Left renal pelvis (tissue), 4 donors: ENCODE results near the gene SEC61G. TPM values are rescaled to one million over a fixed set of nuclear protein-coding genes. Genes with fewer than 3 reads are reported as not detected.

ENCODE experiments used
- DNase-seq, 4 donors: peaks; one replicate each; pipeline ENCODE4 v3.0.0-alpha.2; 2013; ENCODE audit warnings: low read depth in 4 of 4, low spot score in 3 of 4
- polyA plus RNA-seq, 4 donors: library from polyadenylated mRNA; unstranded; fragments of 120-200 nt; gene quantifications; one replicate each; pipeline ENCODE4 v1.2.1, GENCODE V29; 2013; ENCODE audit not compliant: insufficient read length in 4 of 4

Gene SEC61G
- 100 to 1,000 TPM; 167 to 210 (median 187) TPM for polyA plus RNA-seq

DNA sequence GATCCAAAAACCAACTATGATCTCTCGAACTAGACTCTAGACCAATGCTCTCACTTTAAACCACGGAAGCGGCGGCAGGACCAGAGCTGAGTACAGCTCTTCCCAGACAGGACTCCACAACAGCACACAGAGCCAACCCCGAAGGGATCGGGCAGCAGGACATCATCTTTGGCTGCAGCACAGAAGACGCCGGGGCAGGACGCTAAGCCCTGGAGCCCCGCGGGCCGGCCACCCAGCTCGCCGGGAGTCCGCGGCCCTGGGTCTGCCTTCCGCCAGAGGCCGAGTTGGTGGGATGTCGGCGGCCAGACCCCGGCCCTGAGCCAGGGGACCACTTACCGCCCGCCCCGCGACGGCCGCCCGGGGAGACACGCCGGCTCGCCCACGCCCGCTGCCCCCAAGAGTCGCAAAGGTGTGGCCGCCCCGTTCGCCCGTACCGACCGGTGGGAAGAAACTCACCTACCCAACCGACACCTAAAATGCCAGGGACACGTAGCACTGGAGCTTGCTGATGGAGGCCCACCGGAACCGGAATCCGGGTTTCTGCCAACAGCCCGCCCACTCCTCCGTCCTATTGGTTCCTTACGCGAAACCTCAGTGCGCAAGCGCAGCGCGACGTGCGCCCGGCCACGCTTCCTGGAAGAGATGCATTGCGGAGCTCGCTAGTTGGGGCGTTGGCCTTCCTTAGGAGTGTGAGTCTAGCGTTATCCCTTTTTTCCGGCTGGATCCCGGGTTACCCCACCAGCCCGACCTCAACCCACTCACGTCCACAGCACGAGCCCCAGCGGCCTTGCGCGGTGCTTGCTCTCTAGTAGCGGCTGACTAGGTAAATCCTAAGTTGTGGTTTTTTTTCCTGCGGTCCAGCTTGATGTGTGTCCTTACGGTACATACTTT is at the start of gene SEC61G:
TSS of gene SEC61G (minus strand) at position 510 of the 891 bp plus-strand sequence. CDS start 1,623 bp downstream, outside the sequence.
- DNase-seq: peak; percentile 92 to 95 (median 94)

DNA sequence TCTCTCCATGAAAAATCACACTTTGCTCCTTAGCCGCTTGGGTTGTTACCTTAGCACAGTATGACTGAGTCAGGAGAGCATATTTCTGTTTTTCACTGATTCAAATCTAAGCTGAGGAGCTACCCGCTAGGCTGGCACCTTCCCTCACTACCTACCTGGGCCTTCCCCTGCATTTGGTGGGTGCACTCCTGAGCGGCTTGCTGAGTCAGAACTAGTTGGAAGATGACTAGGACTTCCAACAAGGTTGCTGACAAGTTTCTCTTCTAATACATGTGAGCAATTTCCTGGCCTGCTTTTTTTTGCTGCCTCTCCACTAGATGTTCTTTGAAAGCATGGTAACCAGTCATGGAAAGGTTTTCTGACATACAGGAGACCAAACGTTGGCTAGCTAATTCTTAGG is 43.8 kb upstream of the SEC61G start:
- DNase-seq: no peak

DNA sequence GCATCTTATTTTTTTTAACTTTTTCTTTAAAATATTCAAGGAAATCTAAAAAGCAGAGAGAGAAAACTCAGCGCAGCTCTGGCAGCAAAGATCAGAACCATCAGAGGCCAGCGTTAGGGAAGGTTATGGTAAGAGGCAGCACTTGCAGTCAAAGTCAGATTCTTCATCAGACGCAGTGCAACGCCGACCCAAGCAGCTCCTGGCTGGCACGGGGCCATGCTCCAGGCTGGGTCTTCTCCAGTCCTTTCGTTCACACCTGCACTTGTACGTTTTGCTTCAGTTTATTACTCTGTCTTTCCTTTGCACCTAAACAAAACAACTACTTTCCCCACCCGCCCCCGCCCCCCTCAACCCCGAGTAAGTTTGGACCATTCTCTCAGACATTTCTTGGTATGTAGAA is 43.1 kb upstream of the SEC61G start:
- no peak for DNase-seq

DNA sequence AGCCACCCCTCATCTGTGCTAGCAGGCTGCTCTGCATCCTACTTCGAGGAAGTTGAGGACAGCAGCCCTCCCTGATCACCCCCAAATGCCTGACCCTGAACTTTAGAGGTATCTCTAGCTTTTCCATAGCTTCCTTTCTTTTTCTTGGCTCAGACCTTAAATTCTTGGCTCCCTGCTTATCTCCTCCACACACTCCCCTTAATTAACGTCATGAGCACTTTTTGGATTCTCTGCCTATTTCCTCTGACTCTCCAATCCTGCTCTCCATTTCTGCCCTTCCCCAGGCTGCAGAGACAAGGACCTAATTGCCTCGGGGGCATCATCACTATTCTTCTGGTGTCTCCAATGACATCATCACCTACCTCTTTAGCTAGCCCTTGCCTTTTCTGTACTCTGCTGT is 40.8 kb upstream of the SEC61G start:
- DNase-seq: no peak

DNA sequence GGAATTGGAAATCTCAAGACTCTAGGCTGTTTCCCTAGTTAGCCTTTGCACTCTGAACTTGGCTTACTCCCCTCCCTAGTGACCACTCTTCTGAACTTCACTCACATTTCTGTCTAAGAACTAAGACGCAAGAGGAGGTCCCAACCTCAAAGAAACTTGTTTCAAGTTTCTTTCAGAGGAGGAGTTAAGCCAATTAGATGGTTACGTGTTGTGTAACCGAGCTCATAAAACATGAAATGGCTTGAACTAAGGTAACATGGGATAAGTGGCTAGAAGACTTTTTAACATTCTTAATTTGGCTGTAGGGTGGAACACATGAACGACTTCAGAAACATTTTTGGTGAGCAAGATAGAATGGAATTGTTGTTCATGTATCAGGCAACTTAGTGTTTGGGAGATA is 39.5 kb upstream of the SEC61G start:
- no peak for DNase-seq

DNA sequence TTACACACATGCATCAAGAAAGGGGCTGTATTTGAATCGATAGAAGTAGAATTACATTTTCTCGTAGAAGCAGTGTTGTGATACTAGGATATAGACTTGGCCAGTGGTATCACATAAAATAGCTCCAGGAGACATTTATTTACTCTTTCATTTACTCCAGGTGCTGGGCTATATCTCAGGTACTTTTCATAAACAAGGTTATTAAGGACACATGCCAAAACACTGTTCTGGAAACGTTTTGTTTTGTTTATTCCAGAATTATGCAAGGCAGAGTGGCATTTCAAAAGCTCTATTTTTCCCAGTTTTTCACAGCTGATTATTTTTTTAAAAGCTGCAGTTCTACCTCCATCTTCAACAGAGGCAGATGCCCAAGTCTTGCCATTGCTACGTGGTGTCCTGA is 37.8 kb upstream of the SEC61G start:
- no peak for DNase-seq

DNA sequence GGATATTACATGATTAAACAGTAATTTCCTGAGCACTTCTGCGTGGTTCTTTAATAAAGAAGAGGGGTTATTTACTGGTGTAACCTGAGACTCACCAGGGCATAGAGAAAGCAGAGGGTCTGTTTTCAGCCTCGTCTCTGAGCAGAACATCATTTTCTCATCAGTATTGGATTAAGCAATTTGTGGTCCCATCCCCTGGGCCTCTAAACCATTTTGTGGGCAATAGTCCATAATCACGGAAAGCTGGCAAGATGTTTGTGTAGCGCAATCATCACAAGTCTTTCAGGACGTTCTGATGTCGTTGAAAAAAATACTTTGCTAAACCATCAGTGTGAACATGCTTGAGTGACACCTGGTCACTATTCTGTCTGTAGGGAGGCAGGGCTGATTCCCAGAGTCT is 37.1 kb upstream of the SEC61G start:
- no peak for DNase-seq

DNA sequence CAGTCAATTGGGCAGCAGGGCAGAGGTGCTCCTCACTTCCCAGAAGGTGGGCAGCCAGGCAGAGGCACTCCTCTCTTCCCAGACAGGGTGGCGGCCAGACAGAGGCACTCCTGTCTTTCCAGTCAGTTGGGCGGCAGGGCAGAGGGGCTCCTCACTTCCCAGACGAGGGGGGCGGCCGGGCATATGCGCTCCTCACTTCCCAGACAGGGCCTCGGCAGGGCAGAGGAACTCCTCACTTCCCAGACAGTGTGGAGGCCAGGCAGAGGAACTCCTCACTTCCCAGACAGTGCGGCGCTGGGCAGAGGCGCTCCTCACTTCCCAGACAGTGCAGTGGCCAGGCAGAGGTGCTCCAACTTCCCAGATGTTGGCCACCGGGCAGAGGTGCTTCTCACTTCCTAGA is 33.4 kb upstream of the SEC61G start:
- no peak for DNase-seq

DNA sequence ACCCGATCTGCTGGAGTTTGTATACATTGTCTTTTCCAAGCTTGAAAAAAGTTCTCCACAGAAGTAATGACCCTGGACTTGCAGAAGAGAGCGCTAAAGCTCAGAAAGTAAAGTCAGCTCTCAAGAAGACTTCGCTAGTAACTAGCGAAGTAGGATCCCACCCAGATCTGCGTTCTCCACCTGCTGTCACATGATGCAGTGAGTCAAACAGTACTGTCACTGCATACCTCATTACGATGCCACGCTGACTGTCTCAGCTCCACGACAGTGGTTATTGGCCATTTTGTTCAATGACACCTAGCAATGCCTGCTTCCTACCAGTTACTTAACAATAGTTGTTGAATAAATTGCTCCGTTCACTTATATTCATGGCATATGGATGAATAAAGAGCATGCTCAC is 29.7 kb upstream of the SEC61G start:
- peak in 2 of 4 donors; percentile 42 to 51 for DNase-seq

DNA sequence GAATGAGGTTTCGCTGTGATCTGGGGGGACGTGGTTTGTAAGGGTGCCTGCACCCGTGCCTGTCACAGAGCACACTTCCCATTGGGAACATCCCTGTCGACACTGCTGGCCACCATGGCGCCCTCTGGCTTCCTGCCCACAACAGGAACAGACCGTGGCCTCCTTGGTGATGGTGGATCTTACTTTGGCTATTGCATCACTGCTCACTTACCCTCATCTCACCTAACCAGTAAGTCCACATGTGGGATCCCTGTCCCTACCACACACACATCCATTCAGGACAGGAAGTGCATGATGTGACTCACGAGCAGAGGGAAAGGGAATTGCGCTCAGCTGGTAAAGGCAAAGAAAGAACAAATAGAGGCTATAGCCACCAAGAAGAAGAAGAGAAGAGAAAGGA is 26.2 kb upstream of the SEC61G start:
- no peak for DNase-seq

DNA sequence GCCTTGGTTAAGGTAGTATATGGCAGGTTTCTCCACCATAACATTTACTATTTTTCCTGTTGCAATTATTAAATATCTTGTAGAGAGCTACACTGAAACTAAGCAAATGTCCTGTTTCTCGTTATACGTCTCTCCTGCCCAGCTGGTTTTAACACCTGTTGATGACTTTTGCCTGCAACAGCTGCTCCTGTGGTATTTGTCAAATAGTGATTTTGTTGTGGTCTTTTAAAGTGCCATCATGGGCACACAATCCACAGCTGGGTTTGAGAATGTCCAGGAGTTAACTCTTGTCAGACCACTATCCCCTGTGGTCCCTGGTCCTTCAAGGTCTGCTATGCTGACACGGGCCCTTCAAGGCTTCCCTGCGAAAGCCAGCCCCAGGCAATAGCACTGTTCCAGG is 24.9 kb upstream of the SEC61G start:
- DNase-seq: no peak

DNA sequence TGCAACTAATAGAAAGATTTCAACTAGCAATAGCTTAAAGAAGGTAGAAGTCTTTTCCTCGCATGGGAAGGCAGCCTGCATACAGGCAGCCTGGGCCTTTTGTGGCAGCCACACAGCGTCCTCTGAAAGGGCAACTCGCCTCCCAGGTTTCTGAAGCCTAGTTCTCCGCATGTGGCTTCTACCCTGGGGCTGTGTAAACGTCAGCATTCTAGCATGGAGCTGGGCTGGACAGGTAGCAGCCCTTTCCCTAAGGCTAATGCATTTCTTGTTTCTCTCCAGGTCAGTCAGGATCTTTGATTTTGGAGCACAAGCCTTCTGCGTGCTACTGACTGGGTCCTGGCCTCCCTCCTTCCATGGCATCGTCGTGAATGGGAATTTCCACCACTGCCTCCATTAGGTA is 23.8 kb upstream of the SEC61G start:
- DNase-seq: no peak

DNA sequence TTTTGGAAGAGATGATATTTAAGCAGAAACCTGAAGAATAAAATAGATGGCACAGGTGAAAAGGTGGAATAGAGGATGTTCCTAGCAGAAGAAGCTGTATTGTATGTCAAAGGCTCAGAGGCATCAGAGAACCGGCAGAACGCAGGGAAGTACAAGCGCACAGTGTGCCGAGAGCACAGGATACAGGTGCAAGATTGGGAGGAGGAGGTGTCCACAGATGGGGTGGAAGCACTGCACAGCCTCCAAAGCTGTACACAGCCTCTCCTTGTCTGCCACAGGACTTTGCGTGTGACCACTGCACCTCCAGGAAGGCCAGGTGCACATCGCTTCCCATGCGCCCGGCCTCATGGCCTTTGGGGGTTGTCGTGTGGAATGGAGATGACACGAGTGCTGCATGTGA is 23.3 kb upstream of the SEC61G start:
- no peak for DNase-seq

DNA sequence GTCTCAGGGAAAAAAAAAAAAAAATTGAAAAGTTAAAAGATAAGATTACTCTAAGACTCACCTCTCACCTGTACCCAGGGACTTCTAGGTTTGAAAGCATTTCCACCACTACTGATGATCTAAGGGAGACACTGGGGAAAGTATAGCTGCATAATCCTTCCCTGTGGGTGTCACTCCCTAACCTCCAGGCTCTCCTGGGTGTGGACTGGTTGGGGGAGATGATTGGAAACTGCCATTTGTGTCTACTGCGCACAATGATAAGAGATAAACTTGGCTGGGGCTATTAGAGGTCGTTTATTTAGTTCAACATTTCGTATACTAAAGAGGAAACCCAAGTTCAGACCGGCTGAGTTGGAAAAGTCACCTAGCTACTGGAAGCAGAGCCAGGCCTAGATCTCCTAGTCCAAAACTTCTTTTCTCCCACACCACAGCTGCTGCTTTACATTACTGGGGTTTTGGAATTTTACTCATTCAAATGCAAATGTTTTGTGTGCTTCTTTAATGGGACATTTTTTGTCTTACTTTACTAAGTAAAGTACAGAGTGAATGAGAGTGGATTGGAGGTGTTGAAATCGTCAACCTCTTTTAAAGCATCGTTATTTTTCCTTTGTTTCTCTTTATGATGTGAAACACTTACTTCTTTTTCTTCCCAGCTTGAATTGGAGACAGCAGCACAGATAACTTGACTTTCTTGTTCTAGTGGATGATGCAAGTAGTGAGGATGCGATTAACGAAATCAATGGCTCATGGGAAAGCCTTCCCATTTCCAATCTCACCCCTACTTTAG is 22.3 kb upstream of the SEC61G start:
- no peak for DNase-seq

DNA sequence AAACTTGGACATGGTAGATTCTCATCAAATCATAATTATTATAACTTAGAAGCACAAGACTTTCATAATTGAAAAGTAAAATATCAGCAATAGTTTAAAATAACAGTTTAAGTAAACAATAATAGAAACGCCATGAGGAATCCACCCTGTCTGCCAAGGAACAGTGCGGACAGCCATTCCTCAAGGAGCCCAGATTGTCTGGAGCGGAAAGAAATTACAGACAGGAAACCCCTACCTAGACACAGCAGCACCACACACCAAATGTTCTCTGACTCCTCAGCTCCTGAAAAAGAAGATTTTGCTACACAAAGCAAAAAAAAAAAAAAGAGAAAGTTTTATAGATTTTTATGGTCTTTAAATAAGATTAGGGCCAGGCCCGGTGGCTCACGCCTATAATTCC is 21.5 kb upstream of the SEC61G start:
- DNase-seq: no peak

DNA sequence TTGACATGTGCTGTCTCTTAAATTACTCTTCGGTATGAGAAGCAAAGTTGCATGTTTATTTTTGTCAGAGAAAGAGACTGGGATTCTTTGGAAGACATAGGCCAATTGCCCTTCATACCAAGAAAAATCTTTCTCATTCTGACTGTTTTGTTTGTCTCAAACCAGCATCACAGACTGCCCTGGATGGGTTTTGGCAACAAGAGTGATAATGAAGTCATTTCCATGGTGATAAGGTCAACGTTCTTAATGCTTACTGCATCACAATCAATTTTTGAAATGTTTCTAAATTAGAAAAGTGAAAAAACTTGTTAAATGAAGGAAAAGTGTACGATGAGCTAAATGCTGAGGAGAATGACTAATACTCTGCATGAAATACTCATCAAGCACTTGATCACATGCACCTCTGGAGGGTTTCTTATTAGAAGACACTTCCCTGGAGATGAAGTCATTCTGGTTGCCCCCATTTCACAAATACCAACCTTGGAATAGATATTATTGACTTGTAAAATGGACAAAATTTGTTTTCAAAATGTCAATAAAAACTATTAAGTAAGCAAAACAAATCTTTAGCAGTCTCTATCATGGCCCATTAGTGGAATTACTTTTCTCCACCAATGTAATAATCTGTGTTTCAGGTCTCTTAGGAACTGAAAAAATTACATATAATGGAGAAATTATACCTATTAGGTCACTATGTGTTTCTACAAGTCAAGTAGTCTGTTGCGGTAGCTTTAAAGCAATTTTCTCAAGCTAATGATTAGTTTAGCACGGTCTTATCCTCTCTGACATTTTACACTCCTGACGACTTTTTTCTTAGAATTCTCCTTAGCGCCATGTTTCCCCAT is 19.9 kb upstream of the SEC61G start:
- DNase-seq: no peak

DNA sequence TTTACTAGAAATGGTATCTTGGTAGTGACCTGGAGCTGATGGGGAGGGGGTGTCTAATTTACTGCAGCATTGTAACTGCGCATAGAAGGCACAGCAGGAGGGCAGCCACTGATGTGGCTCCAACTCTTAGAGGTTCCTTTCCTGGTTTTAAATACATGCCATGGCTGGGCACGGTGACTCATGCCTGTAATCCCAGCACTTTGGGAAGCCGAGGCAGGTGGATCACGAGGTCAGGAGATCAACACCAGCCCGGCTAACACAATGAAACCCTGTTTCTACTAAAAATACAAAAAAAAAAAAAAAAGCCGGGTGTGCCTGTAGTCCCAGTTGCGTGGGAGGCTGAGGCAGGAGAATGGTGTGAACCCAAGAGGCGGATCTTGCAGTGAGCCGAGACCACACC is 19.2 kb upstream of the SEC61G start:
- DNase-seq: no peak

DNA sequence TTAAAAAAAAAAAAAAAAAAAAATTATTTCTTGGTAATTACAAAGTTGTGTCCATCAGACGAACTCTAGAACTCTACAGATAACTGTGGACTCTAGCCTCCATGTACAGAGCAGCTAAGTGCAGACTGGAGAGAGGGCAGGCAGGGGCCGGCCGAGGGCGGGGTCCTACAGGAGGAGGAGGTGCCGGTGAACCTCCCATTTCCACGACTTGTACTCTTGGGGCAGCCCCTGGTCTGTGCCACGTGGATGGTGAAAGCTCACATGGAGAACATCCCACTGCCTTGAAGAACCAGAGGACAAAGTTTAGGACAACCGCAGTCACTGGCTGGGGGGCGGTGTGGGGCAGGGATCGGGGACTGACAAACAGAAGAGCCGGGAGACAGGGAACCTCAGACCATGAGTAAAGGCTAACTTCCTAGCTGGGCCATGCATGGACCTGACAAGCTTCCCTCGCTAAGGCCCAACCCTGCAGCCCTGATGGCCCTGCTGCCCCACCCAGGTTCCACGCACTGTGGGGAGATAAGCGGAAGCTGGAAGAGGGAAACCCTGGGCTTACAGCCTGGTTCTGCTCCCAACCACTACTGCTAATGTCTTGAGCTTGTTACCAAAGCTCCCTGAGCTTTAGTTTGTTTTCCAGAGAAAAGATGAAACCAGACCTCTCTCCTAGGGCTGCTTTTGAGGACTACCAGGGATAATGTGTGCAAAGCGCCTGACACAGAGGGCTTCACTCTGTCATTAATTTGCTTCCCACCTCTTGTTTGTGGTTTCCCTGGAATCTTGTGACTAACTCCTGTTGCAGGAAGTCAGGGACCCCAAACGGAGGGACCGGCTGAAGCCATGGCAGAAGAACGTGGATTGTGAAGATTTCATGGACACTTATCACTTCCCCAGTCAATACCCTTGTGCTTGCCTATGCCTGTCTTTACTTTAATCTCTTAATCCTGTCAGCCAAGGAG is 16.1 kb upstream of the SEC61G start:
- no peak for DNase-seq

DNA sequence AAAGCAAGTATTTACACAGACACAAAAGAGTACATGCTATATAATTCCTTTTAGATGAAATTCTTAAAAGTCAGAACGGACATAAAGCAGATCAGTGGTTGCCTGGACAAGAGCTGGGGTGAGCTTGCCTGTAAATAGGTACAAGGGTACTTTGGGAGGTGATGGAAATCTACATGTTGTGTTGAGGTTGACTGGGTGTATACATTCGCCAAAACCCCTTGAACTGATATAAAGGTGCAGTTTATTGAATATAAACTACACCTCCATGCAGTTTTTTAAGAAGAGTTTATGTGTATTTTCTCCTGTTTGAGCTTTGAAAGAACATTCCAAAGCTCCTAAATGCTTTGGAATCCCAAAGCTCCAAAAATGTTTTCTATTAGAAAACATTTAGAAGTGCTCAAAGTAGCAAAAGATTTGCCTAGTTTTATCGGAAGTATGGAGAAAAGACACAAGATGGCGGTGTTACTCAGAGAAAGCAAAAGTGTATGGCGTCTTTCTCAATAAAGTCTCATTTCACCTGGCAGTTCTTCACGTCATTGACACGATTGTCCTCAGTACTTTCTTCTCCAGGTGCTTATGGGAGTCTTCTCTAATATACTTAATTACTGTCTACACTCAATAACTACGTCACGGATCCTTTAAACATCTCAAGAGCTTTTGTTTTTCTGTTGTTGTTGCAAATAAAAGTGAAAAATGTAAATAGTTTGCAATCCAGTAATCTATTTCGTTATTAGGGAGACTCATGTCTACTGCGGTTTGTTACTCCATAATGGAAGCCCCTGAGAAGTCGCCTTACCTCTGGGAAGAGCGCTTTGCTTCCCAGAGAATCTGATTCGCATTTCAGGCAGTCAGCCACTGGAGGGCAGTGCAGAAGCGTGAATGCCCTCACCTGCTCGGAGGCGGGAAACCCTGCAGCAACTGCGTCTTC is 14.7 kb upstream of the SEC61G start:
- DNase-seq: peak; percentile 59 to 78 (median 66)
